ENCODE results near the gene DHPS. TPM values are rescaled to one million over a fixed set of nuclear protein-coding genes. Genes with fewer than 3 reads are reported as not detected.
"Not testable (repeated sequence)": the region's sequence is repeated elsewhere in the genome, so short reads cannot be mapped to it uniquely, and the experiment has no call there.

Gene DHPS
- total RNA-seq, 1 experiment from 2014 or later, result 69.1 TPM

GRCh38 chr19:12687496-12688196 is 6.0 kb upstream of the DHPS start, which contains the start of gene GNG14:
TSS of gene GNG14 (plus strand) at chr19:12687998. CDS start at chr19:12688049, 51 bp downstream.
- Mint-ChIP-seq H3K27ac (ENCODE audit: unreplicated experiment) (no peak within 1 kb of the TSS), H3K4me1 (ENCODE audit: low read depth, unreplicated experiment) (no peaks in the 10 kb centered on the region), H3K9me3 (ENCODE audit: low read depth, unreplicated experiment) (no peaks in the 10 kb centered on the region), H3K36me3 (ENCODE audit: insufficient read depth, unreplicated experiment) (peaks cover 24% of the 10 kb centered on the region), H3K27me3 (ENCODE audit: unreplicated experiment) (no peaks in the 10 kb centered on the region), H3K4me3 (ENCODE audit: low read depth, unreplicated experiment) (no peak within 1 kb of the TSS)
- CTCF ChIA-PET, result no interaction called here
- TF ChIP-seq CTCF (IDR thresholded peaks at IDR 0.05; ENCODE audit: unreplicated experiment), result no peak
- no TSS peak for BruUV-seq (replicated peaks)
- intact Hi-C loops (cut with micrococcal nuclease; ENCODE audit: unreplicated experiment), result no loop called here
- no peak for DNase-seq

DNA sequence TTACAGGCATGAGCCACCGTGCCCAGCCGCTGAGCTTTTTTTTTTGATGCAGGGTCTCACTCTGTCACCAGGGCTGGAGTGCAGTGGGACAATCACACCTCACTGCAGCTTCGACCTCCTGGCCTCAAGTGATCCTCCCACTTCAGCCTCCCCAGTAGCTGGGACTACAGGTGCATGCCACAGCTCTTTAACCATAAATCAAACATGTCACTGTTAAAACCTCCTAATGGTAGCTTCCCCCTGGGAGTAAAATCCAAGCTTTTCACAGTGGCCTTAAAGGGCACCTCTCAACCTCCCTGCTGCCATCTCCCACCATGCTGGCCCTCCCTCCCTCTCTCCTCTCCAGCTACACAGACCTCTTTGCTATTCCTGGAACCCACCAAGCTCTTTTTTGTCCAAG is 4.2 kb upstream of the DHPS start:
- no peak for TF ChIP-seq CTCF (IDR thresholded peaks at IDR 0.05; ENCODE audit: unreplicated experiment)
- BruUV-seq (replicated peaks), result no TSS peak
- Mint-ChIP-seq H3K27ac (ENCODE audit: unreplicated experiment) (no peak overlapping the region), H3K9me3 (ENCODE audit: low read depth, unreplicated experiment) (no peaks in the 10 kb centered on the region), H3K4me3 (ENCODE audit: low read depth, unreplicated experiment) (no peak overlapping the region), H3K4me1 (ENCODE audit: low read depth, unreplicated experiment) (peaks cover 5% of the 10 kb centered on the region), H3K27me3 (ENCODE audit: unreplicated experiment) (no peaks in the 10 kb centered on the region), H3K36me3 (ENCODE audit: insufficient read depth, unreplicated experiment) (peaks cover 36% of the 10 kb centered on the region)
- DNase-seq, result no peak
- CTCF ChIA-PET, result no interaction called here
- intact Hi-C loops (cut with micrococcal nuclease; ENCODE audit: unreplicated experiment), result no loop called here

DNA sequence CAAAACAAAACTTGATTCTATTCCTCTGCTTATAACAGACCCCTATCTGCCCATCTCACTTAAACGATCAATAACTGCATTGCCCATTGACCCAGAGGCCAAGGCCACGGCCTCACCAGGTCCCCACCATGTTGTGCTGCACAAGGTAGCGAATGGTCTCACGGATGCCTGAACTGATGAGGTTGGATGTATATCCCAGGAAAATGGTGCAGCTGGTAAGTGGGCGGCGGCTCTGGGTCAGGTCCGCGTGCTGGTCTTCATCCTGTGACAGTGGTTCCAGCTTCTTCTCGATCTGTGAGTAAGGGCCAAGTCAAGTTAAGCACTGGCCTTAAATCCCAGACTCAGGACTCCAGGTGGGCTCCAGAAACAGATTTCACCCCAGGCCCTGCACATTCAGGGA is 1.6 kb downstream of the DHPS start:
- H3K27me3 Mint-ChIP-seq (ENCODE audit: unreplicated experiment), result no peaks in the 10 kb centered on the region
- H3K4me1 Mint-ChIP-seq (ENCODE audit: low read depth, unreplicated experiment), result peaks cover 8% of the 10 kb centered on the region
- H3K4me3 Mint-ChIP-seq (ENCODE audit: low read depth, unreplicated experiment), result no peak overlapping the region
- no peak for DNase-seq
- TF ChIP-seq CTCF (IDR thresholded peaks at IDR 0.05; ENCODE audit: unreplicated experiment), result no peak
- H3K27ac Mint-ChIP-seq (ENCODE audit: unreplicated experiment), result no peak overlapping the region
- CTCF ChIA-PET, result no interaction called here
- intact Hi-C loops (cut with micrococcal nuclease; ENCODE audit: unreplicated experiment), result no loop called here
- BruUV-seq (replicated peaks), result no TSS peak
- no peaks in the 10 kb centered on the region for H3K9me3 Mint-ChIP-seq (ENCODE audit: low read depth, unreplicated experiment)
- H3K36me3 Mint-ChIP-seq (ENCODE audit: insufficient read depth, unreplicated experiment), result peaks cover 54% of the 10 kb centered on the region

- intact Hi-C loops (cut with micrococcal nuclease; ENCODE audit: unreplicated experiment); H3K4me3 Mint-ChIP-seq (ENCODE audit: low read depth, unreplicated experiment); H3K9me3 Mint-ChIP-seq (ENCODE audit: low read depth, unreplicated experiment); BruUV-seq (replicated peaks); H3K4me1 Mint-ChIP-seq (ENCODE audit: low read depth, unreplicated experiment); DNase-seq; H3K27me3 Mint-ChIP-seq (ENCODE audit: unreplicated experiment); H3K27ac Mint-ChIP-seq (ENCODE audit: unreplicated experiment): not testable (repeated sequence)
- peaks cover 52% of the 10 kb centered on the region for H3K36me3 Mint-ChIP-seq (ENCODE audit: insufficient read depth, unreplicated experiment)
- CTCF ChIA-PET, result interaction anchor here (0.6 kb wide), 1 partner anchor 240 kb away, joined by 5 read pairs; no protein-coding TSS in a partner anchor
Measured at GRCh38 chr19:12678039-12678438, 3.6 kb downstream of the DHPS start.

- no peaks in the 10 kb centered on the region for H3K27me3 Mint-ChIP-seq (ENCODE audit: unreplicated experiment)
- TF ChIP-seq CTCF (IDR thresholded peaks at IDR 0.05; ENCODE audit: unreplicated experiment), result no peak
- no peak for DNase-seq
- CTCF ChIA-PET, result interaction anchor here (0.6 kb wide), 1 partner anchor 59 kb away, joined by 3 read pairs; no protein-coding TSS in a partner anchor
- H3K27ac Mint-ChIP-seq (ENCODE audit: unreplicated experiment), result no peak overlapping the region
- BruUV-seq (replicated peaks), result no TSS peak
- no peak overlapping the region for H3K4me3 Mint-ChIP-seq (ENCODE audit: low read depth, unreplicated experiment)
- intact Hi-C loops (cut with micrococcal nuclease; ENCODE audit: unreplicated experiment), result no loop called here
- H3K4me1 Mint-ChIP-seq (ENCODE audit: low read depth, unreplicated experiment), result peaks cover 12% of the 10 kb centered on the region
- H3K36me3 Mint-ChIP-seq (ENCODE audit: insufficient read depth, unreplicated experiment), result peaks cover 52% of the 10 kb centered on the region
- no peaks in the 10 kb centered on the region for H3K9me3 Mint-ChIP-seq (ENCODE audit: low read depth, unreplicated experiment)
Measured at GRCh38 chr19:12676928-12677327, 4.8 kb downstream of the DHPS start.

Data from Calu3 (cell line).